ENCODE results near the gene IFFO2. TPM values are rescaled to one million over a fixed set of nuclear protein-coding genes. Genes with fewer than 3 reads are reported as not detected.
"Not testable (repeated sequence)": the region's sequence is repeated elsewhere in the genome, so short reads cannot be mapped to it uniquely, and the experiment has no call there.

IFFO2 gene
- total RNA-seq, 1 donor from 2014 or later = 4.1 TPM

DNA sequence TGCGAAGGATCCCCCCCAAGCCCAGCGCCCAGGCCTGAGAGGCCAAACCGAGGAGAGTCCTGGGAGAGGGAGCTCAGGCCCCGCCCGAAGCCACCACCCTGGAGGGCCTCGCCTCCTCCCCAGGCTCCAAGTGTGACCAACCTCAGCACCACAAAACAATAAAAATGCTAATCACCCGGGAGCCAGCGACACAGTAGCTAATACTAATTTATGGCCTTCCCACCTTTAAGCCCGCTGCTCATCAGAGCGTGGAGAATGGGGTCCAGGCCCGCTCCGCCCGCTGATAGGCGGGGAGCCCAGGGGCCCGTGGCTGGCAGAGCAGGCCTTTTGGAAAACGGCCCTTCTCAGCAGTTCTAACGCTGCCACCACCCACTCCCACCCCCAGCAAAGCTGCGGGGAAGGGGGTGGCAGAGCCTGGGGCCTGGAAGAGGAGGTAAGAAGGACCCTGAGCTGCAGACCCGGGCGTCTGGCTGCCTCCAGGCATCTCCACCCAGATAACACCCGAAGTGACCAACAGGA lies 76.6 kb downstream of the IFFO2 start:
- DNase-seq (ENCODE audit: low spot score) (no peak), ATAC-seq (no peak)

DNA sequence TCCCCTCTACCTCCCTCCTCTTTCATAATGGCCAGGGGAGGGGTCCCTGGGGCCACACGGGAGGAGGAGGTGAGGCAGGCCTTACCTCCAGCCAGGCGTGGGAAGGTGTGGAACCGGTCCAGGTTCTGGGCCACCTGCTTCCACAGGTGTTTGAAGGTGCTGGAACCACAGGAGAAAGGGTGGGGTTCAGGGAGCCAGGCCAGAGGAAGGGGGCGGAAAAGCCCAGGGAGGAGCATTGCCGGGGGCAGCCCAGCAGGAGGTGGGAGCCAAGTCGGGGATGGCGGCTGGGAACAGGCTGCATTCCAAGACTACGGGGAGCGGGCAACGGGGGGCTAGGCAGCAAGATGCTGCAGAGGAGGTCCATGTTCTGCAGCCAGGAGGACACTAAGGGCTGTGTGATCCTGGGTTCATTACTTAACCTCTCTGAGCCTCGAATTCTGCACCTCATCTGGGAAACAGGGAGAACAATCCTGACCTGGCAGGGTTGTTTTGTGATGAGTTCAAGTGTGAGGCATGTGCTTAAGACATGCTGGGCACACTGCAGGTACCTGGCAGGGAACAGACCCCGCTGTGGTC lies 77.2 kb downstream of the IFFO2 start:
- no peak for ATAC-seq
- DNase-seq (ENCODE audit: low spot score) = no peak

DNA sequence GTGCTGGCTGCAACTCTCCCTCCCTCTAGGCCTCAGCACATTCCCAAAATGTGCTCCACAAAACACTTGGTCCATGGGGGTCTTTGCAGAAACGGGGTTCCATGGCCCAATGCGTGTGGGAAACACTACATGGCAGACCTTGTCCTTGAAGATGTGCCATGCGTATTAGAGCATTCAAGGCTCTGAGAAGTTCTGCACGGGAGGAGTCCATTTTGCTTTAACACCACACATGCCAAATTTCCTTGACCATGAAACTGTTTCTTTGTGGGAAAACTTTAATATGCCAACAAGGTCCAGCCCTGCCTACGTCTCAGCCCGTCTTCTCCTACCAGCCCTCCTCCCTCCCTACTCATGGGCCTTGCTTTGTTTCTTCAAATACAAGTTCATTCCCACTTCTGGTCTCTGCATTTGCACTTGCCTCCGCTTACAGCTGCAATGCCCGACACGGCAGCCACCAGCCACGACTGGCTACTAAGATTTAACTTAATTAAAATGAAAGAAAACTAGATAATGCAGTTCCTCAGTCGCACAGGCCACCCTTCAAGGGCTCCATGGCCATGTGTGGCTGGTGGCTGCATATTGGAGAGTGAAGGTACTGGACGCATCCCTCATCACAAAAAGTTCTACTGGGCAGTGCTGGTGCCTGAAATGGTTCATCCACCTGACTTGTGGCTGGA lies 77.8 kb downstream of the IFFO2 start:
- no peak for DNase-seq (ENCODE audit: low spot score)
- ATAC-seq = no peak

DNA sequence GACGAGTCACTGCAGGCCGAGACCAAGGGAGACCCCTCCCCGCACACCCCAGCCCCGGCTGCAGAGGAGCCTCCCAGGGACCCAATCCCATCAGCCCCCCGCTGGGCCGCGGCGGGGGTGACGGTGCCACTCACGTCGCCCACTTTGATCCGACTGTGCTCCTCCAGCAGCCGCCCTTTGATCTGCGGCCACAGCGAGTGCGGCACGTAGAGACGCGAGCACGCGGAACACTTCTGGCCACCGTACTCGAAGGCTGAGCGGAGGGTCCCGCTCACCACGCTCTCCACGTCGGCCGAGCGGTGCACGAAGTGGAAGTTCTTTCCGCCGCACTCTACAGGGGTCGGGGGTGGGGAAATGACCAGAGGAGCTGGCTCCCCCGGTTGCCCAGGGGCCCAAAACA lies 79.2 kb downstream of the IFFO2 start:
- no peak for DNase-seq (ENCODE audit: low spot score)
- no peak for ATAC-seq

DNA sequence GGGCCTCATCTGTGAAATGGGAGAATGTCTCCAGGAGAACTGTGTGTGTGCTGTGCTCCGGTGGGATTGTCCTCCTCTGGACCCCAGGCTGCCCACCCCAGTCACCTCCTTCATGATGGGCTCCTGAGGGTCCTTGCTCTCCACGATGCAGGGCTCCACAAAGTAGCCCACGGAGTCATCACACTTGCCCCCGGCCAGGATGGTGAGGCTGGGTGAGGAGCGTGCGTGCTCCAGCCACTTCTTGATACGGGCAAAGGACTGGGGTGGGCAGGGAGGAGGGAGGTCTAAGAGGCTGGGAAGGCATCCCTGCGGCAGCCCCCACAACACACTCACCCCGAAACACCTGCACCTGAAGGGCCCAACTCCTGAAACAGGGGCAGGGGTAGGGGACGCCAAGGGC lies 80.3 kb downstream of the IFFO2 start:
- ATAC-seq (no peak), DNase-seq (ENCODE audit: low spot score) (no peak)

DNA sequence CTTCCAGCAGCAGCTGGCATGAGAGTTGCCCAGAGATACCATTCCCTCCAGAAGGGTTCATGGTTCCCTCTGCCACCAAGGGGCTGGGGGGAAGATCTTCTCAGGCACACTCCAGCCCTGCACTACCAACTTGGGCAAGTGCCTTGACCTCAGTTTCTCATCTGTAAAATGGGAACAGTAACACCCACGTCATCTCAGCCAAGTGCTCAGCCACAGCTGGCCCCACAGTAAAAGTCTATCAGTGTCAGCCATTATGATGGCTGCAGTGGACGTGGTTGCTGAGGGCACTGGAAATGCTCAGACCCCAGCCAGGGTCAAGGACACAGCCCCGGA lies 80.7 kb downstream of the IFFO2 start:
- DNase-seq (ENCODE audit: low spot score) (no peak), ATAC-seq (no peak)

DNA sequence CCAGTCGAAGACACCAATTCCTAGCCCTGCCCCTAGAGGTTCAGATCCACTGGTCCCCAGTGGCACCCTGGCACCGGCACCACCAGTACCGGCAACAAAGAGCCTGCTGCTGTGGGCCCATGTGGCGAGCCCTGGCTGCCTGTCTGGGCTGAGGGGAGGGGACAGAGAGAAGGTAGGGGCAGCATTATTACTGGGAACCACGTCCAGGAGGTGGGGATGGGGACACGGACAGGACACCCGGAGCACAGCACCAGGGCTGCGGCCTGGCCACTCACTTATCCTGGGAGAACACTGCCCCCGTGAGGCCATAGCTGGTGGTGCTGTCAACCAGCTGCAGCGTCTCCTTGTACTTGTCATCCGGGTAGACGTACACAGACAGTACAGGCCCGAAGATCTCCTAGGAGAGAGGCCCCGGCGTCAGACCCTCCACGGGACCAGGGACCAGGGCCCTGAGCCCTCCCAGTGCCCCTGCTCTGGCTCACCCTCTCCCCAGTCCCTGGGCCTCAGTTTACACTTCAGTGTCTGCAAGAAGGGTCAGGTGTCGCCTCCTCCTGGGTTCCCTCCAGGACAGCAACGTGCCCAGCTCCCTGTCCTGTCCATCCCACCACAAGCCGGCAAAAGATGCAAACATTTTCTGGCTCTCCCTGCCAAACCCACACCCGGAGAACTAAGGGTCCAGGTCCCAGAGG lies 81.2 kb downstream of the IFFO2 start:
- DNase-seq (ENCODE audit: low spot score) (peak; percentile 76), ATAC-seq (peak; percentile 75)

DNA sequence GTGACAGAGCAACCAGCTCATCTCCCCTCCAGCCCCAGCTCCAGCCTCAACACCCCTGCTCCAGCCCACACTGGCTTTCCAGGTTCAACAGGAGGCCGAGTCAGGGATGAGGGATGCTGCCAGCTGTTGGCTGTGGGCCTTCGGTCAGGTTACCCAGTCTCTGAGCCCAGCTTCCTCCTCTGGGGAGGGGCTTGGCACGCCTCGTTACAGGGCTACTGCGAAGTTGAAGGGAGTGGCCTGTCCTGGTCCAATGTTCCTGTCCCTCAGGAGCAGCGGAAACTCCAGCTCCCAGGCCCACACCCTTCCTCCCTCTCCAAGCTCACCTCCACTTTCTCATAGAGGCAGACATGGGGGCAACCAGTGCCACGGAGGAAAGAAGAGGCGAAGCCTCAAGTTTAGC lies 81.9 kb downstream of the IFFO2 start:
- peak; percentile 84 for DNase-seq (ENCODE audit: low spot score)
- peak; percentile 77 for ATAC-seq

DNA sequence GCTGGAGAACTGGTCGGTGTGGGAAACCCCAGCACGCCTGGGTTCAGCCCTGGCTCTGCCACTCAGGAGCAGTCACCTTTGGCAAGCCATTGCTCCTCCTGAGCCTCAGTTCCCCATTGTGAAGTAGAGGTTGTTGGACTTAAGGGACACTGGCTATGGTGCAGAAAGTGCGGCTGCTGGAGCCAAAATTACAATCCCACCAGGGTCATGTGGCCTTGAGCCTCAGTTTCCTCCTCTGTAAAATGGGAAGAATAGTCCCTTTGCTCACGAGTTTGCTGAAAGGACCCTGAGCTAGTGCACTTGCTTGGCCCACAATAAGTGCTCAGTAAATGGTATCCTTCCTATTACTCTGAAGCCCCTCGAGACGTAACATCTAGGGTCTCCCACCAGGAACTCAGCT lies 82.4 kb downstream of the IFFO2 start:
- no peak for ATAC-seq
- DNase-seq (ENCODE audit: low spot score) = no peak

DNA sequence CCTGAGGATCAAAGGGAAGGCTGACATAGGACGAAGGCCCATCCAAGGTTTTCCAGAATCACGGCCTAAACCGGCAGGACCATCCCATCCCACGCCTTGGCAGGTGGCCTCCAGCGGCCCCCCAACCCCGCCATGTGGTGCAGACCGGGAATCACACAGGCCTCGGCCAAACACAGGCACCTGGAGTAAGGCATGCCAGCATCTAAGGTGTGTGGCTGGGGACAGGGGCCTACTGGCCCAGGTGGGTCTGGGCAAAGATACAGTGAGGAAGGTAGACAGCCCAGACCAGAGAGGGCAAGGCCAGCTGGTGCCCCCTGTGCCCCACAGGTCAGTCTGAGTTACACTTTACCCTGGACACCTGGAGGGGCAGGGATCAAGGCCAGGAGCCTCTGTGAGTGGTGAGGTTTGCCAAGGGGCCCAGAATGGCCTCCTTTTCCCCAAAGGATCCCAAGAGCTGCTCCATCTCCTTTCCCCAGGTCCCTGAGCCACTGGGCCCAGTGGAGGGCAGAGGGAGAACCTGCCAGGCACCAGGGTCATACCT lies 84.3 kb downstream of the IFFO2 start:
- no peak for DNase-seq (ENCODE audit: low spot score)
- no peak for ATAC-seq

DNA sequence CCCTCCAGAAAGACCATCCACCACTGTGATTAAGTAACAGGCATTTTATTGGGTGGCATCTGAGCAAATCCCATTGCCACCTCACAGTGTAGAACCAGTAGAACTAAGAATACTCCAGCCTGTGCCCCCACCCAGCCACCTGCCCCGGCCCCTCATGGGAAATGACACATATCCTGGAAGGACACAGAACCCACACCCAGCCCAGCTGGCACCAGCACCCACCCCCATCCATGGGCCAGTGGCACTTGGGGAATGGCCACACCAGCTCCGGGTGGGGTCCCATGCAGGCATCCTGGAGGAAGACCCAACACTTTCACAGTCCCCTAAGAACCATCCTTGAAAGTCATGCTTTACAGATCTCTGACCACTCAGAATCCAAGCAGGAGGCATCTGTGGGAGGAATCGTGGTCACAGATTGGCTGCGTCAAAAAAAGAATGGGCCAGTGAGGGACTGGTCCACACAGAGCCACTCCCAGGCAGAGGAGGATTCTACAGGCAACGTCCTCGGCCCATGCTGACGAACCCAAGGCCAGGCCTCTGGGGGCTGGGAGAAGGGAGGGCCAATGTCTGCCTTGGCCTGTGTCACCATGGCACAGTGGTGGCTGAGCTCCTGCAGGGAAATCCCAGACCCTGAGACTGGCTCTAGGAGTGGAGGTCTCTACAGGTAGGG lies 84.9 kb downstream of the IFFO2 start:
- ATAC-seq = no peak
- no peak for DNase-seq (ENCODE audit: low spot score)

DNA sequence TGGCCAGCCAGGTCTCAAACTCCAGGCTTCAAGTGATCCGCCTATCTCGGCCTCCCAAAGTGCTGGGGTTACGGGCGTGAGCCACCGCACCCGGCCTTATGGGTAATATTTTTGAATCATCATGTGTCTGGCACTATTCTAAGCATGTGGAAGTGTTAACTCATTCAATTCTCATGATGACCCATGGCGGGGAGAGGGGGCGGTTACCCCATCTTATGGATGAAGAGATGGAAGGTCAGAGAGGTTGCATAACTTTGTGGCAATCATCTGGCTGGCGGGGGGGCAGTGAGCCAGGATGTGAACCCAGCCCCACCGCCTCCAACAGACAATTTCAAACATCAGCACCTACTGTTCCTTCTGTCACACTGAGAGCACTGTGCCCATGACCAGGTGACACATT lies 85.5 kb downstream of the IFFO2 start:
- ATAC-seq = no peak
- no peak for DNase-seq (ENCODE audit: low spot score)

DNA sequence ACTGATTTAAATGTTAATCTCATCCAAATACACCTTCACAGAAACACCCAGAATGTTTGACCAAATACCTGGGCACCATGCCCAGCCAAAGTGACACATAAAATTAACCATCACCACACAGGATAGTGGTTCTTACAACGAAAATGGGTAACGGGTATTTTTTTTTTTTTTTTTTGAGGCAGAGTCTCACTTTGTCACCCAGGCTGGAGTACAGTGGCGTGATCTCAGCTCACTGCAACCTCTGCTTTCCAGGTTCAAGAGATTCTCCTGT lies 85.9 kb downstream of the IFFO2 start:
- not testable (repeated sequence) for DNase-seq (ENCODE audit: low spot score)

DNA sequence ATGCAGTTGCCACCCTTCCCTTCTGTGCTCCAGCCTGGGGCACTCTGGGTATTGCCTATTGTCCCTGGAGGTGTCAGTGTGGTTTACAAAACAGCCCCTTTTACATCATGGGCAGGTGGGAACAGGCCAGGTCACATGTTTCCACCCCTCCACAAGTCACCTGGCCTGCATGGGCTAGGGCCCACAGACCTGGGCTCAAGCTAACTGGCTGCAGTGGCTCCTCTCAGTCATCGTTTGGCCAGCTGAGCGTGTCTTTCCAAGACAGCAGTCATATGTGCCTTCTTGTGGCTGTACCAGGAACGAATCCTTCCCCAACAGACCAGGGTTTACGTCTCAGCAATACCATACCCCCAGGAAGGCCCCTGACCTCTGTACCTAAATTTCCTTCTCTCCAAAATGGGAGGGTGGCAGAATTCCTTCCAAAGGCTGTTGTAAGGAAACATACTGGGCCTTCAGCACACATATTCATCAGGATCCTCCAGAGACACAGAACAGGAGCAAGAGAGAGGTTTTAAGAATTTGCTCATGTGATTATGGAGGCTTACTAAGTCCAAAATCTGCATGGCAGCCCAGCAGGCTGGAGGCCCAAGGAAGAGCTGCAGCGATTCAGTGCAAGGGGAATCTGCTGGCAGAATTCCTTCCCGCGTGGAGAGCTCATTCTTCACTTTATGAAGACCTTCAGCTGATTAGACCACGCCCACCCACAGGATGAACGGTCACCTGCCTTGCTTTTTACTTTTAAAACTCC lies 86.5 kb downstream of the IFFO2 start:
- DNase-seq (ENCODE audit: low spot score) (no peak), ATAC-seq (no peak)

More for the DNA sequence above, 85.9 kb downstream of the IFFO2 start:
- peak; percentile 4 for ATAC-seq

DNA sequence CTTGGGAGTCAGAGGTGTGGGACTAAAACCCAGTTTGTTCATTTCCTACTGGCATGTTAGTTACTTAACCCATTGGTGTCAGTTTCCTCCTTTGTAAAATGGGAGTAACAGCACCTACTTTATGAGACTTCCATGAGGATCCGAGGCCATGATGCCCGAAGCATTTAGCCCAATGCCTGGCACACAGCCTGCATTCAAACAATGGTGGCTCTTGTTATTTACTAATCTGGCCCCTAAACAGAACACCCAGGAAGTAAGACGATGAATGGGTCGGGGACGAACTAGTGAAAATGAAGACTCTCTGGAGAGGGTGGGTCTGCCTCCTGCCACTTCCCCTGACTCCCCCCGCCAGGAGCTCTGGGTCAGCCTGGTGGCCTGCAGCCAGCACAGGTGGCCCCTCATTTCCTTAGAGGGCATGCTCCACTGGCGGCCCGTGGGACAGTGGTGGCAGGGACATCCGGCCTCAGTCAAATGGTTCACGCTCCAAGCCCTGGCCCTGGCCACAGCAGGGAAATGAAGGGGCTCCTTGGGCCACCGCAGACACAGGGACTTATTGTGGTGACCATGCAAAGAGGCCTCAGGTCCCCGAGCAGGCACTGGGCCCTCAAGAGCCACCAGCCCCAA lies 87.6 kb downstream of the IFFO2 start:
- ATAC-seq (no peak), DNase-seq (ENCODE audit: low spot score) (no peak)

DNA sequence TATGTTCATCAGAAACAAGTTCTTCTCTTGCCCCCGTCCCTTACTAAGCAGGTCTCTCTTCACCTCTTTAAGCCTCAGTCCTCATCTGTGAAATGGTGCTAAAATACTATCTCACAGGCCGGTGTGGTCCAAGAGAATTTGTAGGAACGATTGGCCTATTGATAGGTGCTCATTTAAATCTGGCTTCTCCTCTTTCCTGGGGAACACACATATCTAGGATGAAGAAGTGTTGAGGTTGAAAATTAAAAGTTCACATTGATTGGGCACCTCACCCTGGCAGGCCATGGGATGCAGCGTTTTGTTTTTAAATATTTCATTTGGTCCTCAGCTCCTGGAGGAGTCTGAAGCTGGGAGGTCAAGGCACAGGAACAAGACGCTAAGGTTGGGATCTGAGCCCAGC lies 88.1 kb downstream of the IFFO2 start:
- ATAC-seq = no peak
- no peak for DNase-seq (ENCODE audit: low spot score)

DNA sequence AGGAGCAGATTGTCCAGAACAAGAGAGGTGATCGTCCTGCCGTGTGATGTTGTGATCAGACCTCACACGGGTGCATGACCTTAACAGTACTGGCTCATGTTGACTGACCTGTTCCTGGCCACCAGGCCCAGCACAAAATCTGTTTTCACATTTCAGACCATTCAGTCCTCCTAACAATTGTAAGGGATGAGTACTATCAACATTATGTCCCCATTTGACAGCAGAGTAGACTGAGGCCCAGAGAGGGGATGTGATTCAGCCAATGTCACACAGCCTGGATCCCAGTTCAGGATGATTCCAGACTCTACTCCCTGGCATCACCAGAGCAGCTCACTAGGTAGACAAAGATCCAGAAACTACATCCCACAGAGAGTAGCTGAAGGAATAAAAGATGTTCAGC lies 89.6 kb downstream of the IFFO2 start:
- ATAC-seq (no peak), DNase-seq (ENCODE audit: low spot score) (no peak)

DNA sequence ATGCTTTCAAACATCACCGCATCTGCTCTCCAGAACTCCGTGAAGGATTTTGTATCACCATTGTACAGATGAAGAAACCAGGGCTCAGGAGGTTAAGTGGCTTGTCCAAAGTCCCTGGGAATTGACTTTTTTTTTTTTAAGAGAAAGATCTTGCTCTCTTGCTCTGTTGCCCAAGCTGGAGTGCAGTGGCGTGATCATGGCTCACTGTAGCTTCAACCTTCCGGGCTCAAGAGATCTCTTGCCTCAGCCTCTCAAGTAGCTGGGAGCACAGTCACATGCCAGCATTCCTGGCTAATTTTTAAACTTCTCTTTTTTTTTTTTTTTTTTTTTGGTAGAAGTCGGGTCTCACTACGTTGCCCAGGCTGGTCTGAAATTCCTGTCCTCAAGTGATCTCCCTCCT lies 90.2 kb downstream of the IFFO2 start:
- DNase-seq (ENCODE audit: low spot score) (no peak), ATAC-seq (no peak)

DNA sequence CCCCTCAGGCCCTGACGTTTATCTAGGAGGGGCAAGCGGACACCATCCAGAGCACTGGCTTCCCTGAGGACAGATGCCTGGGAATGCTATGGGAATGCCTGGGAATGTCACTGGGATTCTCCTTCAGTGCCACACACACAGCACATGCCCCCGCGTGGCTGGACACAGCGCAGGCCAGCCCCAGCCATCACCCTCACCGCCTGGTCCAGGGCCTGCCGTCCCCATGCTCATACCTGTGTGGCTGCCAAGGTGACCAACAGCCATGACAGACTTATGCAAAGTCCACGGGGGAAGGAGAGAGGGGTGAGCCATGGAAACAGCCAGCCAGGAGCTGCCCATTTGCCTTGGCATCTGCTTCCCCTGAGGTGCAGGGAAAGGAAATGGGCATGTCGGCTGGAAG lies 91.3 kb downstream of the IFFO2 start:
- no peak for ATAC-seq
- DNase-seq (ENCODE audit: low spot score) = no peak

DNA sequence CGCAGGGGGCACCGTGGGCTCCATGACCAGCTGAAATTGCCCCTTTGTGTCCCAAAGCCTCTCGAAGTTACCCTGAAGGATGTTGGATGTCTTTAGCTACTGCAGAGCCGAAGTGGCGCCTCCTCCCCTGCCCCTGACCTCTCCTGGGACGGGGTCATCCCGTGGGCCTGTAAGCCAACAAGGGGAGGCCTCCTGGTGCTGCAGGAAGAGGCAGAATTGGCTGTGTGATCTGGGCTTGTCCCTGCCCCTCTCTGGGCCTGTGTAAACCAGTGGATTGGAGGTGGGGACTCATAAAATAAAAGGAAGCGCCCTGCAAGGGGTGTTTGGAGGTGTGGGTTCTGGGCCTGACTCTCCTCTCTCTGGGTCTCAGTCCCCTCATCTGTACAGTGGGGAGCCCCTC lies 94.9 kb downstream of the IFFO2 start:
- DNase-seq (ENCODE audit: low spot score) = no peak
- ATAC-seq = no peak

DNA sequence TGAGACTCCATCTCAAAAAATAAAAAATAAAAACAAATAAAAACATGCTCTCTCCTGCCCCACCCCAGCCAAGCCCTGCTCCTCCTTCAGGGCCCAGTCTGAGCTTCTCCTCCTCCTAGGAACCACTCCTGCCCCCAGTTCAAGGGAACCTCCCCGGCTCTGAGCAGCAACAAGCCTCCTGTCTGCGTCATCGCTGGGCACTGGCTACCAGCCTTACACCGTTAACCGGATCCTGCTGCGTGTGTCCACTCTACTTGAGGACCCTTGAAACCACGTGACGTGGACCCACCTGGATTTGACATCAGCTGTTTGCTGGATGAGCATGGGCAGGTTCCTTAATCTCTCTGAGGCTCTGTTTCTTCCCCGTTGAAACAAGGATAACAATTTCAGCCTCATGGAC lies 95.4 kb downstream of the IFFO2 start:
- DNase-seq (ENCODE audit: low spot score) (no peak), ATAC-seq (no peak)
